SK-N-SH (cell line): Measurements from ENCODE around the gene FOXP1. TPM values are rescaled to one million over a fixed set of nuclear protein-coding genes. Genes with fewer than 3 reads are reported as not detected.

Experiments
- CTCF ChIA-PET: fragments of 300-600, 350-600 bp; formaldehyde crosslinking; extraction: SDS; loops from one replicate; lab custom pipeline; 2021; lab: Yijun Ruan, JAX
- POLR2A ChIA-PET: fragments of 350-600 bp; sonication (Branson Sonifier 250); formaldehyde crosslinking; extraction: SDS; loops from one replicate; lab custom pipeline; 2020; ENCODE audit warnings: antibody characterized with exemption, inconsistent platforms; lab: Yijun Ruan, JAX
- DNase-seq: peaks from one replicate; pipeline ENCODE4 v3.0.0; 2012
- H2AFZ ChIP-seq: fragments of 200-600 bp; sonication (generic); 2 replicates; pipeline ENCODE4 v1.8.1; 2016; ENCODE audit warnings: antibody characterized with exemption, mild to moderate bottlenecking, low read depth
- H3F3A ChIP-seq: fragments of 200-600 bp; sonication (generic); replicated peaks from 2 replicates; pipeline ENCODE3; 2016; ENCODE audit warnings: antibody characterized with exemption, mild to moderate bottlenecking; ENCODE audit not compliant: insufficient read depth
- H3K27ac ChIP-seq, 2 experiments: fragments of 200-500 bp in 1 of 2; fragments of 200-600 bp in 1 of 2; sonication (Bioruptor generic) in 1 of 2; sonication (generic), shearing (Covaris generic) in 1 of 2; 2 replicates each; pipeline versions ENCODE4 v1.5.1 to v1.6.1; 2014 to 2016; ENCODE audit warnings: low read depth in 2 of 2, inconsistent platforms in 1 of 2, low read length in 1 of 2, mild to moderate bottlenecking in 1 of 2, mixed read lengths in 1 of 2
- H3K27me3 ChIP-seq: fragments of 200-600 bp; sonication (generic), shearing (Covaris generic); 2 replicates; pipeline ENCODE4 v1.6.1; 2016; ENCODE audit warnings: mixed run types; ENCODE audit not compliant: insufficient read depth
- H3K36me3 ChIP-seq, 2 experiments: fragments of 200-500 bp in 1 of 2; fragments of 200-600 bp in 1 of 2; sonication (Bioruptor generic) in 1 of 2; sonication (generic) in 1 of 2; replicated peaks in 1 of 2; 2 replicates each; pipeline versions ENCODE3 to v1.5.1; 2014 to 2016; ENCODE audit warnings: low read length in 1 of 2, mild to moderate bottlenecking in 1 of 2; ENCODE audit not compliant: insufficient read depth in 2 of 2, control insufficient read depth in 1 of 2
- H3K4me1 ChIP-seq, 2 experiments: fragments of 200-500 bp in 1 of 2; fragments of 200-600 bp in 1 of 2; sonication (Bioruptor generic) in 1 of 2; sonication (generic), shearing (Covaris generic) in 1 of 2; 2 replicates each; pipeline versions ENCODE4 v1.5.1 to v1.6.1; 2014 to 2016; ENCODE audit warnings: low read depth in 1 of 2, low read length in 1 of 2, mixed run types in 1 of 2; ENCODE audit not compliant: insufficient read depth in 2 of 2, control insufficient read depth in 1 of 2
- H3K4me2 ChIP-seq: fragments of 200-600 bp; sonication (generic), shearing (Covaris generic); 2 replicates; pipeline ENCODE4 v1.6.1; 2017; ENCODE audit warnings: mixed run types
- H3K4me3 ChIP-seq, 2 experiments: fragments of 200-500 bp in 1 of 2; fragments of 200-600 bp in 1 of 2; sonication (Bioruptor generic) in 1 of 2; sonication (generic), shearing (Covaris generic) in 1 of 2; 2 replicates each; pipeline versions ENCODE4 v1.5.1 to v1.8.1; 2014 to 2016; ENCODE audit warnings: low read depth in 2 of 2, inconsistent platforms in 1 of 2, low read length in 1 of 2, mild to moderate bottlenecking in 1 of 2, mixed read lengths in 1 of 2, moderate library complexity in 1 of 2
- H3K79me2 ChIP-seq: fragments of 200-600 bp; sonication (generic); 2 replicates; pipeline ENCODE4 v1.8.1; 2017; ENCODE audit warnings: mild to moderate bottlenecking; ENCODE audit not compliant: insufficient read depth
- H3K9ac ChIP-seq: fragments of 200-600 bp; sonication (generic); 2 replicates; pipeline ENCODE4 v1.6.1; 2017; ENCODE audit warnings: mixed run types
- H3K9me2 ChIP-seq: fragments of 200-600 bp; sonication (generic); 2 replicates; pipeline ENCODE4 v1.6.1; 2017; ENCODE audit warnings: mixed run types
- H3K9me3 ChIP-seq: fragments of 200-600 bp; sonication (generic); 2 replicates; pipeline ENCODE4 v1.6.1; 2017; ENCODE audit warnings: mixed run types, mild to moderate bottlenecking, moderate library complexity
- H4K20me1 ChIP-seq: fragments of 200-600 bp; sonication (generic); 2 replicates; pipeline ENCODE4 v1.6.1; 2017; ENCODE audit warnings: mild to moderate bottlenecking, mixed run types; ENCODE audit not compliant: insufficient read depth
- CTCF ChIP-seq: fragments of 200-600 bp; sonication (generic); IDR thresholded peaks from 2 replicates; pipeline ENCODE4 v1.6.1; 2017; ENCODE audit warnings: antibody characterized with exemption, mild to moderate bottlenecking, moderate library complexity
- ELF1 ChIP-seq: IDR thresholded peaks from 2 replicates; pipeline ENCODE4 v1.4.0; 2012
- FOSL2 ChIP-seq: IDR thresholded peaks from 2 replicates; pipeline ENCODE4 v1.4.0; 2012; ENCODE audit warnings: low read depth, mild to moderate bottlenecking, moderate library complexity, borderline replicate concordance
- FOXM1 ChIP-seq: IDR thresholded peaks from 2 replicates; pipeline ENCODE4 v1.4.0; 2012; ENCODE audit warnings: low read depth, mild to moderate bottlenecking
- GABPA ChIP-seq: IDR thresholded peaks from 2 replicates; pipeline ENCODE4 v1.4.0; 2012; ENCODE audit warnings: low read depth, mild to moderate bottlenecking
- GATA2 ChIP-seq: sonication (generic); formaldehyde crosslinking; IDR thresholded peaks from 2 replicates; pipeline ENCODE4 v1.5.0; 2020; ENCODE audit warnings: mild to moderate bottlenecking, missing genetic modification reagents
- JUND ChIP-seq: IDR thresholded peaks from 2 replicates; pipeline ENCODE4 v1.4.0; 2012
- NRF1 ChIP-seq: IDR thresholded peaks from 2 replicates; pipeline ENCODE4 v1.6.1; 2012; ENCODE audit warnings: low read depth, mild to moderate bottlenecking, low read length
- RAD21 ChIP-seq: IDR thresholded peaks from 2 replicates; pipeline ENCODE4 v1.6.1; 2012; ENCODE audit warnings: mild to moderate bottlenecking, low read length
- RXRA ChIP-seq: IDR thresholded peaks from 2 replicates; pipeline ENCODE4 v1.4.0; 2012; ENCODE audit warnings: low read depth, mild to moderate bottlenecking, borderline replicate concordance
- SMC3 ChIP-seq: IDR thresholded peaks from 2 replicates; pipeline ENCODE4 v1.6.1; 2012; ENCODE audit warnings: low read depth, low read length, improper control_type of control experiment
- TEAD4 ChIP-seq: IDR thresholded peaks from 2 replicates; pipeline ENCODE4 v1.4.0; 2012; ENCODE audit warnings: mild to moderate bottlenecking, borderline replicate concordance; ENCODE audit not compliant: insufficient read depth
- USF1 ChIP-seq: IDR thresholded peaks from 2 replicates; pipeline ENCODE4 v1.4.0; 2012; ENCODE audit warnings: low read depth, borderline replicate concordance
- USF2 ChIP-seq: fragments of 150-350 bp; IDR thresholded peaks from 2 replicates; pipeline ENCODE4 v1.6.1; 2017; ENCODE audit warnings: antibody characterized with exemption, low read length, low read depth, borderline replicate concordance
- YY1 ChIP-seq: IDR thresholded peaks from 2 replicates; pipeline ENCODE4 v1.4.0; 2012; ENCODE audit warnings: low read depth, mild to moderate bottlenecking
- WGBS: methylation state at CpG from one replicate; pipeline ENCODE4 v1.1.6; 2017; ENCODE audit warnings: low lambda C conversion rate; 5-methylcytosine and 5-hydroxymethylcytosine counted together
- polyA plus RNA-seq, 3 experiments: library from polyadenylated mRNA; depleted of rRNA; stranded (reverse); fragments of >200 nt; gene quantifications; 2 replicates each; pipeline ENCODE4 v1.2.3, GENCODE V29; 2012

Gene FOXP1
- polyA plus RNA-seq, 1 of the 3 experiments (the other 2 are of a cell fraction): 8.8 TPM

GRCh38 chr3:71376911-71377310 is 206.6 kb downstream of the FOXP1 start (continued):
- TF ChIP-seq JUND (no peak), FOXM1 (no peak), SMC3 (no peak)

GRCh38 chr3:71376503-71376902 is 207.0 kb downstream of the FOXP1 start:
- peaks cover 46% of the 10 kb centered on the region; the same call in 1 of the 2 replicates for H3K79me2 ChIP-seq
- no peak overlapping the region for H3K27ac ChIP-seq
- TF ChIP-seq GATA2 (CRISPR knock-in tag) (no peak), USF1 (no peak), FOSL2 (no peak), YY1 (no peak), RAD21 (no peak), SMC3 (no peak), JUND (no peak), ELF1 (no peak), TEAD4 (no peak), GABPA (no peak), FOXM1 (no peak), NRF1 (no peak), USF2 (no peak), CTCF (no peak), RXRA (no peak)
- no peak overlapping the region for H3K4me3 ChIP-seq
- no peak overlapping the region for H3K4me2 ChIP-seq
- no peaks in the 10 kb centered on the region for H3K4me1 ChIP-seq
- H2AFZ ChIP-seq: no peak overlapping the region
- DNase-seq: no peak
- no peaks in the 10 kb centered on the region for H3K9me2 ChIP-seq
- H3F3A ChIP-seq: no peaks in the 10 kb centered on the region
- no peaks in the 10 kb centered on the region for H3K27me3 ChIP-seq
- WGBS: 95% methylated on average over 5 of the region's 5 CpGs
- ChIA-PET CTCF (no interaction called here), POLR2A (no interaction called here)
- no peaks in the 10 kb centered on the region for H3K9me3 ChIP-seq
- peaks cover 0 to 3% of the 10 kb centered on the region in 2 experiments for H3K36me3 ChIP-seq
- H3K9ac ChIP-seq: no peak overlapping the region
- no peaks in the 10 kb centered on the region for H4K20me1 ChIP-seq
